Gastrocnemius medialis (tissue), 4 donors: ENCODE measurements around the gene PTPRC.

Source experiments
- POLR2A ChIP-seq, 2 donors: fragments of 450-650 bp; IDR thresholded peaks; one replicate each; pipeline ENCODE4 v1.6.1; 2017; ENCODE audit warnings: antibody characterized with exemption in 2 of 2, mild to moderate bottlenecking in 2 of 2, moderate library complexity in 2 of 2
- TF ChIP-seq, protein P1 (sequence below), 5 experiments: fragments of 450-650 bp in 3 of 5; fragments of 200-600 bp in 2 of 5; sonication (generic) in 2 of 5; IDR thresholded peaks in 4 of 5; conservative IDR thresholded peaks in 1 of 5; 1 replicate in 4 of 5; 2 replicates in 1 of 5; pipeline ENCODE4 v1.5.1; 2016 to 2019; ENCODE audit warnings: antibody characterized with exemption in 5 of 5, mild to moderate bottlenecking in 3 of 5, moderate library complexity in 3 of 5

DNA sequence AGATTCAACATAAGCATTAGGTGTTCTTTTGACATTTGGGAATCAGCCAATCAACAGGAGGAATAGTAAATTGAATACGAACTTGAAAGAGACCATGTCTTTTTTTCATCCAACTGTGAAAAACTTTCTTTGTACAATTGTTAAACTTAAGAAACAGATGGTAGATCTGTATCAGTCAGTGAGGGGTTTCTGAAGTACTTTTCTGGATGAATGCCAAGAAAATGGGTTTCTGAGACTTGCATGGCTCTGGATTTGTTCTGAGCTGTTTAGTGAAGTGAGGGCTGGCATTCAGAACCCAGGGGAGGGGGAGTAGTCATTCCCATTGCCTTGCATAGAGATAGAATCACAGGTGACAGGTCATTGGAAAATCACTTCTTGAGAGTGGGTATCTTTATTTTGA is 37.4 kb downstream of the PTPRC start:
- TF ChIP-seq, protein P1, sequence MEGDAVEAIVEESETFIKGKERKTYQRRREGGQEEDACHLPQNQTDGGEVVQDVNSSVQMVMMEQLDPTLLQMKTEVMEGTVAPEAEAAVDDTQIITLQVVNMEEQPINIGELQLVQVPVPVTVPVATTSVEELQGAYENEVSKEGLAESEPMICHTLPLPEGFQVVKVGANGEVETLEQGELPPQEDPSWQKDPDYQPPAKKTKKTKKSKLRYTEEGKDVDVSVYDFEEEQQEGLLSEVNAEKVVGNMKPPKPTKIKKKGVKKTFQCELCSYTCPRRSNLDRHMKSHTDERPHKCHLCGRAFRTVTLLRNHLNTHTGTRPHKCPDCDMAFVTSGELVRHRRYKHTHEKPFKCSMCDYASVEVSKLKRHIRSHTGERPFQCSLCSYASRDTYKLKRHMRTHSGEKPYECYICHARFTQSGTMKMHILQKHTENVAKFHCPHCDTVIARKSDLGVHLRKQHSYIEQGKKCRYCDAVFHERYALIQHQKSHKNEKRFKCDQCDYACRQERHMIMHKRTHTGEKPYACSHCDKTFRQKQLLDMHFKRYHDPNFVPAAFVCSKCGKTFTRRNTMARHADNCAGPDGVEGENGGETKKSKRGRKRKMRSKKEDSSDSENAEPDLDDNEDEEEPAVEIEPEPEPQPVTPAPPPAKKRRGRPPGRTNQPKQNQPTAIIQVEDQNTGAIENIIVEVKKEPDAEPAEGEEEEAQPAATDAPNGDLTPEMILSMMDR (IDR thresholded peaks at IDR 0.05 in 4 of 5, conservative IDR thresholded peaks at IDR 0.05 in 1 of 5) = no peak
- TF ChIP-seq POLR2A (IDR thresholded peaks at IDR 0.05) = no peak
